ENCODE results near the gene ABT1. TPM values are rescaled to one million over a fixed set of nuclear protein-coding genes. Genes with fewer than 3 reads are reported as not detected.

Gene ABT1
- total RNA-seq, 2 donors from 2014 or later, result 19.7 to 22.6 TPM

GRCh38 chr6:26570027-26570809, 26.5 kb upstream of the ABT1 start:
- Mint-ChIP-seq H3K9me3 (no peaks in the 10 kb centered on the region), H3K27ac (no peak overlapping the region), H3K4me1 (peaks cover 3% of the 10 kb centered on the region), H3K36me3 (ENCODE audit: low read depth) (no peaks in the 10 kb centered on the region), H3K27me3 (ENCODE audit: insufficient read depth) (peaks cover 7% of the 10 kb centered on the region), H3K4me3 (no peak overlapping the region)
- Histone ChIP-seq H3K9ac (ENCODE audit: extremely low read depth, low read length, poor library complexity, severe bottlenecking) (no peak overlapping the region), H3K9me3 (ENCODE audit: control insufficient read depth, low read length) (no peaks in the 10 kb centered on the region), H3K4me3 (ENCODE audit: low read length) (no peak overlapping the region), H3K4me1 (ENCODE audit: control insufficient read depth, insufficient read depth, low read length) (no peaks in the 10 kb centered on the region), H3K27me3 (ENCODE audit: control insufficient read depth, insufficient read depth, low read length, poor library complexity, severe bottlenecking) (no peaks in the 10 kb centered on the region), H3K27ac (ENCODE audit: low read depth, low read length) (no peak overlapping the region), H3K36me3 (ENCODE audit: control insufficient read depth, insufficient read depth, low read length) (no peaks in the 10 kb centered on the region)
- WGBS, 2 experiments (ENCODE audit: insufficient coverage in 1 of 2, insufficient read length in 1 of 2), result 94 to 96% methylated on average over 16 to 20 of the region's 21 CpGs
- TF ChIP-seq, protein P1, sequence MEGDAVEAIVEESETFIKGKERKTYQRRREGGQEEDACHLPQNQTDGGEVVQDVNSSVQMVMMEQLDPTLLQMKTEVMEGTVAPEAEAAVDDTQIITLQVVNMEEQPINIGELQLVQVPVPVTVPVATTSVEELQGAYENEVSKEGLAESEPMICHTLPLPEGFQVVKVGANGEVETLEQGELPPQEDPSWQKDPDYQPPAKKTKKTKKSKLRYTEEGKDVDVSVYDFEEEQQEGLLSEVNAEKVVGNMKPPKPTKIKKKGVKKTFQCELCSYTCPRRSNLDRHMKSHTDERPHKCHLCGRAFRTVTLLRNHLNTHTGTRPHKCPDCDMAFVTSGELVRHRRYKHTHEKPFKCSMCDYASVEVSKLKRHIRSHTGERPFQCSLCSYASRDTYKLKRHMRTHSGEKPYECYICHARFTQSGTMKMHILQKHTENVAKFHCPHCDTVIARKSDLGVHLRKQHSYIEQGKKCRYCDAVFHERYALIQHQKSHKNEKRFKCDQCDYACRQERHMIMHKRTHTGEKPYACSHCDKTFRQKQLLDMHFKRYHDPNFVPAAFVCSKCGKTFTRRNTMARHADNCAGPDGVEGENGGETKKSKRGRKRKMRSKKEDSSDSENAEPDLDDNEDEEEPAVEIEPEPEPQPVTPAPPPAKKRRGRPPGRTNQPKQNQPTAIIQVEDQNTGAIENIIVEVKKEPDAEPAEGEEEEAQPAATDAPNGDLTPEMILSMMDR (conservative IDR thresholded peaks at IDR 0.05), result no peak
- DNase-seq, result no peak

DNA sequence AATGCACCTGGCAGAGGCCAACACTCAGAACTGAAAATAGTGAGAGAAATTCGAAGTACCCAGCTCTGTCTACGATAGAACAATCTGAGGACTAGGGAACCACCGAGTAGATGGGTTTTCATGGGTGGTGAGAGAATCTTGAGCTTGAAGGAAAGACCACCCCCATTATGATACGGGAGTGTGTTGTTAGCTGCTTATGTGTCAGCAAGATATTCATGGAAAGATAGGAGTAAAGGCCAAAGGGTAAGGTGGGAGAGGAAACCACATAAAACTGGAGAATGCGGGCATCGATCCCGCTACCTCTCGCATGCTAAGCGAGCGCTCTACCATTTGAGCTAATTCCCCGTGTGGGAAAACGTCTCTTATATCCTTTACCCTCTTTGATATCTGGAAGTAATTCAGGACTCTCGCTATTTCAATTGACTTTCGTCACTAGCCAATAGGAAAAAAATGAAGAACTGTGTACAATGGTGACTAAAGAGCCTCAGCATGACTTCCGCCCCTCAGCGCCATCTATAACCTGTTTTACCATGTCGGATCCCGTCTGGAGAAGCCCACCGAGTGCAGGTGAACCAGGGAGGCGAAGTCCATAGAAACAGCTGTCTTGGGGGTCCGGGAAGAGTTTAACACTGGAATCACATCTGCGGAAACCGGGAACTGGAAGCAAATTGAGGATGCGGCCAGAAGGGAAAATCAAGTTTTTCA, 25.0 kb upstream of the ABT1 start:
- peak overlapping the region; percentile 86 for H3K4me3 Mint-ChIP-seq
- H3K27me3 ChIP-seq (ENCODE audit: control insufficient read depth, insufficient read depth, low read length, poor library complexity, severe bottlenecking), result no peaks in the 10 kb centered on the region
- DNase-seq, result peak; percentile 91
- H3K27ac Mint-ChIP-seq, result peak overlapping the region; percentile 93
- no peaks in the 10 kb centered on the region for H3K36me3 Mint-ChIP-seq (ENCODE audit: low read depth)
- WGBS, 2 experiments (ENCODE audit: insufficient coverage in 1 of 2, insufficient read length in 1 of 2), result 7% methylated on average over 11 to 24 of the region's 24 CpGs
- H3K36me3 ChIP-seq (ENCODE audit: control insufficient read depth, insufficient read depth, low read length), result no peaks in the 10 kb centered on the region
- no peaks in the 10 kb centered on the region for H3K9me3 Mint-ChIP-seq
- H3K27ac ChIP-seq (ENCODE audit: low read depth, low read length), result no peak overlapping the region
- TF ChIP-seq, protein P1 (conservative IDR thresholded peaks at IDR 0.05), result no peak
- H3K27me3 Mint-ChIP-seq (ENCODE audit: insufficient read depth), result peaks cover 7% of the 10 kb centered on the region
- no peaks in the 10 kb centered on the region for H3K4me1 ChIP-seq (ENCODE audit: control insufficient read depth, insufficient read depth, low read length)
- no peaks in the 10 kb centered on the region for H3K9me3 ChIP-seq (ENCODE audit: control insufficient read depth, low read length)
- H3K9ac ChIP-seq (ENCODE audit: extremely low read depth, low read length, poor library complexity, severe bottlenecking), result peak overlapping the region; percentile 27
- peaks cover 5% of the 10 kb centered on the region for H3K4me1 Mint-ChIP-seq
- H3K4me3 ChIP-seq (ENCODE audit: low read length), result peak overlapping the region; percentile 86

GRCh38 chr6:26575494-26575939, 21.2 kb upstream of the ABT1 start:
- Mint-ChIP-seq H3K27ac (no peak overlapping the region), H3K27me3 (ENCODE audit: insufficient read depth) (peaks cover 28% of the 10 kb centered on the region), H3K4me3 (no peak overlapping the region), H3K36me3 (ENCODE audit: low read depth) (no peaks in the 10 kb centered on the region), H3K4me1 (peaks cover 2% of the 10 kb centered on the region), H3K9me3 (peaks cover 15% of the 10 kb centered on the region)
- H3K27ac ChIP-seq (ENCODE audit: low read depth, low read length), result no peak overlapping the region
- H3K4me3 ChIP-seq (ENCODE audit: low read length), result peak overlapping the region; percentile 93
- H3K27me3 ChIP-seq (ENCODE audit: control insufficient read depth, insufficient read depth, low read length, poor library complexity, severe bottlenecking), result no peaks in the 10 kb centered on the region
- peak; percentile 75 for DNase-seq
- 37 to 53% methylated on average over 10 of the region's 10 CpGs for WGBS, 2 experiments (ENCODE audit: insufficient coverage in 1 of 2, insufficient read length in 1 of 2)
- H3K4me1 ChIP-seq (ENCODE audit: control insufficient read depth, insufficient read depth, low read length), result no peaks in the 10 kb centered on the region
- TF ChIP-seq, protein P1 (conservative IDR thresholded peaks at IDR 0.05), result peak; percentile 42
- H3K9me3 ChIP-seq (ENCODE audit: control insufficient read depth, low read length), result peaks cover 12% of the 10 kb centered on the region
- H3K36me3 ChIP-seq (ENCODE audit: control insufficient read depth, insufficient read depth, low read length), result no peaks in the 10 kb centered on the region
- no peak overlapping the region for H3K9ac ChIP-seq (ENCODE audit: extremely low read depth, low read length, poor library complexity, severe bottlenecking)

Data from endodermal cell (in vitro differentiated cells).